ENCODE data around the gene INKA2.
"Not testable (repeated sequence)": the region's sequence is repeated elsewhere in the genome, so short reads cannot be mapped to it uniquely, and the experiment has no call there.

Gene INKA2

GRCh38 chr1:111749628-111750027 is 10.4 kb upstream of the INKA2 start:
- no peak for DNase-seq

DNA sequence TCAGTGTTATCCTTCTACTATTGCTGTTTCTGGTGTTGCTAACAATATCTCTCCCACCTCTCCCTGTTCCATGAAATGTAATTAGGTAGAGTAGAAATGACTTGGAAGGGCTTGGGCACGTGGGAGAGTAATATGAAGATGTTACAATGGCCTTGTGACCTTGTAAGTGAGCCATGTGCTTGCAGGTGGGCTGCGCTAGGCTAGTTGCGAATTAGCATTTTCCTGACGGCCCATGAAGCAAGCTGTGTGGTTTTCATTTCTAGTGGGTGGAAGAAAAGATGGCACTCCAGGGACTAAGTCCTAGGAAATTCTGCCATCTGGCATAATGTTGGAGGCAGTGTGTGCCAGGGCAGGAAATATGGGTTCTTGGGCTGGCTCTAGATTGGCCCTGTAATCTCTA is 8.8 kb upstream of the INKA2 start:
- DNase-seq, result no peak

DNA sequence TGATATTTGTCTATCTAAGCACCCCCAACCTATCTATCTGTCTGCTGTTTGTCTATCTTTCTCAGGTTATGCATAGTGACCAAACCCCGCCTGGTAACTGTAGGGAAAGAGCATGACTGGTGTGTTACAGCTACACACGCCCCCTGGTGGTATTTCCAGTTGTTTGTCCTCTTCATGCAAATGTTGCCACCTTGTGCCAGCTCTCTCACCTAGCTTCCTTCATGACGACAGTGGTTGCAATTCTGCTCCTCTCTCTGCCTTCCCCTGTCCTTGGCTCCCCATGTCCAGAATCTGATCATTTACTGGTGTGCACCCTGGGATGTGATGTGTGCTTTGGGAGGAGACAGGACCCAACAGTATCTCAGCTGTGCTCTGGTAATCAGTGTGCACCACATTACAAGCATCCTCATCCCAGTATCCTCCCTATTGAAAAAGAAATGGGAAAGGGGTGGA is 8.1 kb upstream of the INKA2 start:
- DNase-seq, result no peak

DNA sequence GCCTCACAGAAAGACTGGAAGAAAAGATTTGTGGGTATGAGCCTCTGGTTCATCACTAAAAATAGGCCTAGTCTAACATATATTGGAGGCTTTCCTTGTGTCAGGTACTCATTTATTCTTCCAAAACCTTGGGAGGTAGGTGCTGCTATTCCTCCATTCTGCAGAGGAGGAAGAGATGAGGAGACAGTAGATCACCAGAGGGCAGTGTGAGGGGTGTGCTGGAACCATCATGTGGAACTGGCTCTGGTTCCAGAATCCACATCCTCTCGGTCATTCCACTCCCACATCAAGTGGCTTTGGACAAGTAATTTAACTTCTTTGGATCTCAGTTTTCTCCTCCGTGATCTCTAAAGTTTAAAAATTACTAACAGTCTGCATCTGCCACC is 7.4 kb upstream of the INKA2 start:
- no peak for DNase-seq

GRCh38 chr1:111745675-111746613 is 6.7 kb upstream of the INKA2 start:
- no peak for DNase-seq

- no peak for DNase-seq
Measured at GRCh38 chr1:111743679-111744101, 4.5 kb upstream of the INKA2 start.

DNA sequence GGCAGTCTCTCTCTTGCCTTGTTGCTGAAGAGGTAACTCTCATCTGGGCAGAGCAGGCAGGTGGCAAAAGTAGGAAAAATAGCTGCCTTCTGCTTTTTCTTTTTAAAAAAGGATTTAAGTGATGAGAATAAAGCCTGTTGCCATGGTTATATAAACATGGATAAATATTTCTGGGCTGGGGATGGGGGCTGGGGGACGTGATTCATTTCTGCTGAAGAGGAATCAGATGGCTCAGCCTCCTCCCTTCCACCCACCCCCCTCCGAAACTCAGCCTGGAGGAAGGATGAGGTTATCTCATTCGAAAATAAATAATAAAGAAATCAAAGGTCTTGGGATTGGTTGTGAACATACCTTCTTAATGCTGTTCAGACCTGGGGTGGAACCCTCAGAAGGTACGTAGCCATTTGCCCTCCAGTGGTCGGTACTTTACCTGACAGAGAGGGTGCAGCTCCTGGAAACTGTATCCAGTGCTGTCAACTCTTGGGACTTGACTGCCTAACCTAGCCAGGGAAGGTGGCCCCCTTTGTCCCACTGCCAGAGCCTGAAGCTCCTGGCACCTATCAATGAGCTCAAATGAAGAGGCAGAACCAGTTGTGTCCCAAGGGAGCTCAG is 3.8 kb upstream of the INKA2 start:
- no peak for DNase-seq

DNA sequence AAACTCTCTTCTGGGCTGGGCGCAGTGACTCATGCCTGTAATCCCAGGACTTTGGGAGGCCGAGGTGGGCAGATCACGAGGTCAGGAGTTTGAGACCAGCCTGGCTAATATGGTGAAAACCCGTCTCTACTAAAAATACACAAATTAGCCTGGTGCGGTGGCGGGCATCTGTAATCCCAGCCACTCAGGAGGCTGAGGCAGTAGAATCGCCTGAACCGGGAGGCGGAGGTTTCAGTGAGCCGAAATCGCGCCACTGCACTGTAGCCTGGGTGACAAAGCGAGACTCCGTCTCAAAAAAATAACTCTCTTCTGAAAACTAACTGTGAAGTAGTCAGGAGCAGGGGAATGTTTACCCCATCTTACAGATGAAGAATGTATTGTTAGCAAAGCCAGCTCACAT is 3.1 kb upstream of the INKA2 start:
- not testable (repeated sequence) for DNase-seq

DNA sequence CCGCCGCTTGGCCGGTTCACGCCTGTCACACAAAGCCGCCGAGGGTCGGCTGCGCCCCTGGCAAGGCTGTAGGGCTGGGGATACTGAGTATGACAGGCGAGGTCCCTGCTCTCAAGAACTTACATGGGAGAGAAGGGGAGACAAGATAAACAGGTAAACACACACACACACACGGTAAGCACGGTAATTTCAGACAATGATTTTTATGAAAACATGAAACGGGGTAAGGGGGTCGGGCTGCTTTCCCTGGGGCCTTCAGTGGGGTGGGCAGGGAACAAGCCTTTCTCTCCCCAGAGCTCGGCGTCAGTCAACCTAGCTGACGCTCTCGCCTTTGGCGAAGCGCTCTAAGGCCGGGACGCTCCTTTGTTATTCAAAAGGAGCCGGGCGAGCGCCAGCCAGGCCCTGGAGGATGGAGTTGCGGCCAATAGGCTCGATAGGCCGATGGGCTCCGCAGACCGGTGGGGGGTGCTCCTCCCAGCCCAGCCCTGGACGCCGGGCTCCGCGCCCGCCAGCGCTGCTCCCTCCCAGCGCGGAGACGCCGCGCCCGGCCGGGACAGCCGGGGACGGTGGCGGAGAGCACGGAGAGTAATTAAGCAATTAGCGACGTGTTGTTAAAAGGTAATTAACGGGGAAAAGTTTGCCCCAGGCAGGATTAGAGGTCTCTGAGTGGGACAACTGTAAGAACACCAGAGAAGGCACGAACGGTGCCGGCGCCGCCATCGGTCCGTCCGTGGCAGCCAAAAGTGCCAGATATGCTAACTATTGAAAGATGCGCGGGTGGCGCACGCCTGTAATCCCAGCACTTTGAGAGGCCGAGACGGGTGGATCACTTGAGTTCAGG is 950 bp upstream of the INKA2 start:
- DNase-seq, result no peak

GRCh38 chr1:111738436-111739193 is 580 bp downstream of the INKA2 start:
- no peak for DNase-seq

DNA sequence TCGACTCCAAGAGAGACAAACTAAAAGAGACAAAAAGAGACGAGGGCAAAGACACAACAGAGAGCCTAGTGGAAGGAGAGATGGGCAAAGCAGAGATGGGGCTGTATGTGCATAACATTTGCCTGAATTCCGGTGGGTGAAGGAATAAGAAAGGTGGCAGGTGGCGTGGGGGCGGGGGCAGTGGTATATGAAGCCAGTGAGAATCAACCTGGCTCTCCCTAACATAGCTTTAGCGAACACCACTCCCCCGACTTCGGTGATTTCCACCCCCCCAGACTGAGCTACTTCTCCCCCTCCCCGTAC is 1.1 kb downstream of the INKA2 start:
- no peak for DNase-seq

- DNase-seq, result no peak
Measured at GRCh38 chr1:111737216-111738132, 1.7 kb downstream of the INKA2 start.

GRCh38 chr1:111736548-111737215 is 2.5 kb downstream of the INKA2 start:
- DNase-seq, result no peak

- DNase-seq, result no peak
Measured at GRCh38 chr1:111735858-111736544, 3.2 kb downstream of the INKA2 start.

DNA sequence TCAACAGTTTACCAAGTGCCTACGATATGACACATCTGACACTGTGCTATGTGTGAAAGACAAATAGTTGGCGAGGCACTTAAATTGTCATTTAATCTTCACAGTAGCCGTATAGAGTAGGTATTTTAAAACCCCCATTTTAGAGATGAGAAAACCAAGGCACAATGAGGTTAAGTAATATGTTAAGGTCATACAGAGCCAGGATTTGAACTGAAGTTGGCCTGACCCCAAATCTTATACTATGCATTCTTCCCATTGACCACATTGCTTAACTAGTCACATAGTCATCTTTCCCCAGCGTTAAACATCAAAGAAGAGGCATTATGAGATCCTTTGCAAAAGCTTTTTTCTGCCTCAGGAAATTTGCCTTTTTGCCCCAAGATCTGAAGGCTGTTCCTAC is 3.9 kb downstream of the INKA2 start:
- no peak for DNase-seq

DNA sequence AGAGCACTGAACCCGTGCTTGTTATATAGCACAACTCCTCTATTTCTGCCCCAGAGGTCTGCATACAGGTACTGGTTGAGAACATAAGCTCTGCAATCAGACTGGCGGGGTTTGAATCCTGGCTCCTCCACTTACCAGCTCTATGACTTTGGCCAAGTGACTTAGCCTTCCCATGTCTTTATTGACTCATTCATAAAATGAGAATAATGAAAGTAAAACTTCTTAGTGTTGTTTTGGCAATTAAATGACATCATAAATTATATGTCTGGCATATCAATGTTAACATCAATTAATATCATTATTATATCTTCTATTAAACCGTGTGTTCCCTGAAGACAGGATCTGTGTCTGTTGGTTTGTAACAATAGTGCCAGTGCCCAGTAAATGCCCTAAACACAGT is 4.3 kb downstream of the INKA2 start:
- DNase-seq, result no peak

DNA sequence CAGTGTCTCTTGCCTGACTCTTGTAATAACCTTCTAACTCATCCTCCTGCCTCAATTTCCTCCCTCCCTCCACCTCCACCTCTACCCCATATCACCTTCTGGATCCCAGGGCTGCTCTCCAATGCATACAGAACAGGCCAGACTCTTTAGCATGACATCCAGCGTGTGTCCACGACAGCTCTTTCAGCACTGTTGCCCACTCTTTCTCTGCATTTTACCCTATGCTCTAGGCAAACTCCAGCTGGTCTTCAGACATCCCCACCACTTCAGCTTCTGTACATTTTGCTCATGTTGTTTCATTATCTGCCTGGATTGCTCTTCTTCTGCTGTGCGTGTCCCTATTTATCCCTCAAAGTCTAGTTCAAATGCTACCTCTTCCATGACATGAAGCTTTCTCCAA is 4.8 kb downstream of the INKA2 start:
- DNase-seq, result no peak

- DNase-seq, result no peak
Measured at GRCh38 chr1:111733992-111734341, 5.2 kb downstream of the INKA2 start.

- no peak for DNase-seq
Measured at GRCh38 chr1:111733183-111733991, 5.8 kb downstream of the INKA2 start.

DNA sequence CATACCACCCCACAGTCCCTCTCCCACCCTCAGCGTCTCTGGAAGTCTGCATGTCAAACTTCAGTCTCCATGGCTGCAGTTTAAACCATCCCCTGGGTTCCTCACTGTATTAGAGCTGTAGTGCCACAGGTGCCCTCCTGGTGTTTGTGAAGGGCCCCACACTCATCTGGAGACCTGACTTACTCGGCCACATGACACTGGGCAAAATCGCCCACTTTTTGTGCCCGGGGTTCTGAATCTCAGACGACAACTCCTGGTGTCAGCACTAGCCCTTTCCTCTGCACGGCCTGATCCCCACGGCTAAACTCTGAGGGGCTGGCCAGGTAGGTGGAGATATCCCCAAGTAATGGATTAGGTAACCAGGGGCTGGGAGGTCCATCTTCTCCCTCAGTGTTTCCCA is 6.5 kb downstream of the INKA2 start:
- DNase-seq, result no peak

All from NCI-H1436 treated with DMSO at 0.1 percent for 48 hours (cell line).